Fibroblast of lung (primary cell): ENCODE measurements around the gene ACVR1B. TPM values are rescaled to one million over a fixed set of nuclear protein-coding genes. Genes with fewer than 3 reads are reported as not detected.

ENCODE experiments used
- DNase-seq, 2 donors: peaks; one replicate each; pipeline versions ENCODE4 v3.0.0 to v3.0.0-alpha.2; 2010; ENCODE audit warnings: low read depth in 2 of 2
- H2AFZ ChIP-seq: 2 replicates; pipeline ENCODE4 v1.5.1; 2012; ENCODE audit warnings: low read length, control low read depth, inconsistent platforms
- H3K27ac ChIP-seq: 2 replicates; pipeline ENCODE4 v1.5.1; 2011; ENCODE audit warnings: low read length, control low read depth; ENCODE audit not compliant: insufficient read depth
- H3K27me3 ChIP-seq: 2 replicates; pipeline ENCODE4 v1.5.1; 2011; ENCODE audit warnings: mild to moderate bottlenecking, low read length; ENCODE audit not compliant: control insufficient read depth, insufficient read depth
- H3K36me3 ChIP-seq: 2 replicates; pipeline ENCODE4 v1.5.1; 2011; ENCODE audit warnings: low read length; ENCODE audit not compliant: control insufficient read depth, insufficient read depth
- H3K4me1 ChIP-seq: 2 replicates; pipeline ENCODE4 v1.5.1; 2011; ENCODE audit warnings: low read length; ENCODE audit not compliant: control insufficient read depth, insufficient read depth; ENCODE audit errors: extremely low read depth
- H3K4me2 ChIP-seq: 2 replicates; pipeline ENCODE4 v1.5.1; 2011; ENCODE audit warnings: low read length, control low read depth; ENCODE audit not compliant: insufficient read depth; ENCODE audit errors: extremely low read depth
- H3K4me3 ChIP-seq, 4 experiments: fragments of 200-600 bp in 1 of 4; sonication (generic) in 1 of 4; replicated peaks in 1 of 4; 2 replicates each; pipeline ENCODE4 v1.5.1; 2011 to 2016; ENCODE audit warnings: low read length in 4 of 4, low read depth in 3 of 4, mild to moderate bottlenecking in 3 of 4, control low read depth in 2 of 4, inconsistent platforms in 1 of 4, mixed read lengths in 1 of 4; ENCODE audit not compliant: insufficient read depth in 1 of 4; ENCODE audit errors: control extremely low read depth in 1 of 4
- H3K79me2 ChIP-seq: 2 replicates; pipeline ENCODE4 v1.5.1; 2012; ENCODE audit warnings: mild to moderate bottlenecking, low read length, inconsistent platforms; ENCODE audit not compliant: control insufficient read depth, insufficient read depth
- H3K9ac ChIP-seq: 2 replicates; pipeline ENCODE4 v1.5.1; 2011; ENCODE audit warnings: mild to moderate bottlenecking, low read length, control low read depth; ENCODE audit not compliant: insufficient read depth
- H3K9me3 ChIP-seq: 2 replicates; pipeline ENCODE4 v1.5.1; 2012; ENCODE audit warnings: low read depth, low read length; ENCODE audit not compliant: control insufficient read depth, insufficient read depth
- H4K20me1 ChIP-seq: 2 replicates; pipeline ENCODE4 v1.5.1; 2011; ENCODE audit warnings: low read length; ENCODE audit not compliant: control insufficient read depth, insufficient read depth; ENCODE audit errors: extremely low read depth
- CTCF ChIP-seq, 2 donors: IDR thresholded peaks in 1 of 2; conservative IDR thresholded peaks in 1 of 2; 1 replicate in 1 of 2; 2 replicates in 1 of 2; pipeline ENCODE4 v1.5.1; 2011 to 2012; ENCODE audit warnings: low read length in 2 of 2, control low read depth in 1 of 2, inconsistent platforms in 1 of 2, low read depth in 1 of 2, mild to moderate bottlenecking in 1 of 2
- EZH2 ChIP-seq: IDR thresholded peaks from 2 replicates; pipeline ENCODE4 v1.5.1; 2012; ENCODE audit warnings: low read length, control low read depth, mild to moderate bottlenecking; ENCODE audit errors: missing control alignments
- polyA plus RNA-seq, 2 donors: library from polyadenylated mRNA; depleted of rRNA in 1 of 2; stranded (reverse) in 1 of 2; unstranded in 1 of 2; fragments of >200 nt; gene quantifications; 2 replicates each; pipeline ENCODE4 v1.2.1, GENCODE V29; 2011 to 2012; ENCODE audit warnings: missing spikeins in 1 of 2
- total RNA-seq: library from RNA; depleted of rRNA; stranded (reverse); fragments of >200 nt; gene quantifications from 2 replicates; pipeline ENCODE4 v1.2.1, GENCODE V29; 2014

Gene ACVR1B
- total and polyA plus RNA-seq, 2 donors (not counting 1 experiment from before 2014, with no cell fraction given), result 12.4 to 13.6 TPM

DNA sequence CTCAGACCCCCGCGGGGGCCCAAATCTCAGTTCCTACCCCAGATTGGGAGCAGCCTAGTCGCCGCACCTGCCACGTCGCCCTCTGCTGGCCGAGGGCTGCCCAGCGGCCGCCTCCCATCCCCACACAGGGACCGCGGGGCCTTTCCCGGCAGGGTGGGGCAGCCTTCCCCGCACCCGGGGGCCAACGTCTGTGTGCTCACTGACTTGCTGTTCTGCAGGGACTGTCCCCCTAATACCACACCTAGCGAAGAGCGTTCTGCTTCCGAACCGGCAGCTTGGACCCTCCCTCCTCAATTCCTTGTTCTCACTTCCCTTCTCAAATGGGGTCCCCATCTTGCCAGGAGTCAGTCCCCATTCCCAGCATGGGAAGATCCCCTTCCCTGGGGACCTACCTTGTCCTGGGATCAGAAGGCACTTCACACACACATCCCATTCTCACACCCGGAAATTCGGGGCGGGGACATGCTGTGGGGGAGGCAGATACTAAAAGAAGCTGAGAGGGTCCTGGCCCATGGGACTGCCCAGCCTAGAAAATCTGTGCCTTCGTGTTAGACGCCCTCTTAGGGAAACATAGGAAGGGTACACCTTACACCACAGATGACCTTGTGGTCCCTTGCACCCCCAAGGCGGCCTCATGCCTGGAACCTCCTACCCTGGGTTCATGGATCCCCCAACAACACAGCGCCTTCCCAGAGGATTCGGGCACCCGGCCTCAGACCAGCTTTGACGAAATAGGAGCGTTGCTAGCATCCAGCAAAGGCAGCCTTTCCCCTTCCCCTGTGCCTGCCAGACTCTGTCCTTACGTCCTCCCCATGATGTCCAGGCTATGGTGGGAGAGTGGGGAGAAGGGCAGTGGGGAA, 27.8 kb upstream of the ACVR1B start:
- TF ChIP-seq CTCF (conservative IDR thresholded peaks at IDR 0.05 in 1 of 2, IDR thresholded peaks at IDR 0.05 in 1 of 2; ENCODE audit: low read depth in 1 of 2, low read length in 2 of 2) (peak; percentile 69 to 77), EZH2 (no peak)
- peaks cover 2% of the 10 kb centered on the region for H3K27me3 ChIP-seq
- H4K20me1 ChIP-seq, result no peaks in the 10 kb centered on the region
- no peaks in the 10 kb centered on the region for H3K79me2 ChIP-seq
- H3K27ac ChIP-seq, result no peak overlapping the region
- H3K36me3 ChIP-seq, result no peaks in the 10 kb centered on the region
- H3K4me3 ChIP-seq, result peak overlapping the region in 1 of 4 experiments; percentile 17
- peak overlapping the region; percentile 63 for H2AFZ ChIP-seq
- peak in 1 of 2 donors; percentile 20 for DNase-seq
- no peaks in the 10 kb centered on the region for H3K4me1 ChIP-seq
- H3K4me2 ChIP-seq, result no peak overlapping the region
- H3K9ac ChIP-seq, result no peak overlapping the region
- no peaks in the 10 kb centered on the region for H3K9me3 ChIP-seq

DNA sequence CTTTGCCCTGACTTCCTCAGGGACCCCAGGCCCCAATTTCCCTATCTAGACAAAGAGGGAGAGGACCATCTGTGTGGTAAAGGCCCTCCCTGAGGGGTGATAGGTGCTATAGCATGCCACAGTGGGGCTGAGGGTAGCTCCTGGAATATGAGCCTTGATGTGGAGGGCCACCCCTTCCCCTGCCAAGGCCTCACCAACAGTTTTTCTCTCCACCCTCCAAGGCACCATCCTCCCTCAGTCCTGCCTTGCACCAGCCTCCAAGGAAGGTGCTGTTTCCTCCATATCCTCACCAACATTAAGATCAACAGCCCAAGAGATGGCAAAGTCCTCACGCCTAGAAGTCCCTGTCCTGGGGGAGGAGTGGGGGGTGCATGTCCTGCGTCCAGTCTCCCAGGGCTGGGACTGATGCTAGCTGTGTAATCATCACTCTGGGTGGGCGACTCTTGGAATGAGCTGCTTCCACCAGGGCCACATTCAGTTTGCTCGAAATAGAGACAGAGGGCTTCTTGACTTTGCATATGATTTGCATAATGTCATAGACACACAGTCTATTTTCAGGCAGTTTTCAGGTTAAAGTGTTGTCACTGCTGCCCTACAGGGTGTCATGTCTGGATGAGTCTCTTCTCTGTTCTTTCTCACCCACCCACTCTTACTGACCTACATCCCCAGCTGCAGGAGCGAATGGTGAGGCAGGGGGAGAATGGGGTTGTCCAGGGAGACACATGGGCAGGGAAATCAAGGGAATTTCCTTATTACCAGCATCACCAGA, 26.8 kb upstream of the ACVR1B start:
- Histone ChIP-seq H2AFZ (no peak overlapping the region), H3K79me2 (no peaks in the 10 kb centered on the region), H3K27ac (no peak overlapping the region), H3K4me1 (no peaks in the 10 kb centered on the region), H3K9ac (no peak overlapping the region), H3K27me3 (peaks cover 2% of the 10 kb centered on the region), H3K4me3 (no peak overlapping the region), H3K4me2 (no peak overlapping the region), H3K36me3 (no peaks in the 10 kb centered on the region), H3K9me3 (no peaks in the 10 kb centered on the region), H4K20me1 (no peaks in the 10 kb centered on the region)
- no peak for TF ChIP-seq CTCF (conservative IDR thresholded peaks at IDR 0.05 in 1 of 2, IDR thresholded peaks at IDR 0.05 in 1 of 2; ENCODE audit: low read depth in 1 of 2, low read length in 2 of 2)
- no peak for TF ChIP-seq EZH2
- no peak for DNase-seq

DNA sequence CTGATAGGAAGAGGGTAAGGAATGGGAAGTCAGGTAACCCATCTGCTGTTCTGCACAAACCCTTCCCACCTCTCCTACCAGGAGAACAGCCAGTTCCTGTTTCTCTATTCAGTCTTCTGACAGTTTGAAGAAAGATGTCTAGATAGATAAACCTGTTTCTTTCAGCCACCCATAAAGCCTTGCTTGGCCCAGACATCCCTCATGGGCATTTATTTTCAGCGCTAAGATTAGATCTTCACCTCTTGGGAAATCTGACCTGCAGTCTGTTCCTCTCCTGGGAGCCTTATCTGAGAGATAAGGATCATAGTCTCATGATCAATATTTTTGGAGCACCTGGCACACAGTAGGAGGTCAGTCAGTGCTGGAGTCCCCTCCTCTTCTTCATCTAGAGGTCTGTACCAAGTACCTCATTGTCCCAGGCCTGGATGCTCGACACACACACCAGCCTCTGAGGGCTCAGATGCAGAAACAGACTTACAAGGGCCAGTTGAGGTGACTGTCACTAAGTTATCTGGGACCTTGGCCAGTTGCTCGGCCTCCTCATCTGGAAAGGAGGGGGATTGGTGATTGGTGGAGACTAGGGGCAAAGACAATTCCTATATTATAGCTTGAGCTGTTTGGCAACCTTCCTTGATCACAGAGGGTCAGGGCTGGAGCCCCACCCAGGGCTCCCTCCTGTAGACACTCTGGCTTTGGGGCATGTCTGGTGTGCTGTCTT, 26.0 kb upstream of the ACVR1B start:
- no peak overlapping the region for H3K27ac ChIP-seq
- H4K20me1 ChIP-seq, result no peaks in the 10 kb centered on the region
- no peak for DNase-seq
- no peaks in the 10 kb centered on the region for H3K36me3 ChIP-seq
- no peak overlapping the region for H2AFZ ChIP-seq
- TF ChIP-seq CTCF (conservative IDR thresholded peaks at IDR 0.05 in 1 of 2, IDR thresholded peaks at IDR 0.05 in 1 of 2; ENCODE audit: low read depth in 1 of 2, low read length in 2 of 2), result no peak
- TF ChIP-seq EZH2, result no peak
- H3K4me2 ChIP-seq, result no peak overlapping the region
- peaks cover 2% of the 10 kb centered on the region for H3K27me3 ChIP-seq
- no peak overlapping the region for H3K9ac ChIP-seq
- no peaks in the 10 kb centered on the region for H3K4me1 ChIP-seq
- no peak overlapping the region for H3K4me3 ChIP-seq
- no peaks in the 10 kb centered on the region for H3K79me2 ChIP-seq
- H3K9me3 ChIP-seq, result no peaks in the 10 kb centered on the region
